H1 (cell line): ENCODE data around the gene PHACTR1. TPM values are rescaled to one million over a fixed set of nuclear protein-coding genes. Genes with fewer than 3 reads are reported as not detected.

Experiments
- CTCF ChIA-PET: fragments of 300-600 bp; sonication (Branson Sonifier 250); formaldehyde crosslinking; loops from one replicate; lab custom pipeline; 2021; ENCODE audit not compliant: partially characterized antibody; lab: Charles Lee
- POLR2A ChIA-PET: fragments of 300-600 bp; sonication (Branson Sonifier 250); formaldehyde crosslinking; loops from one replicate; lab custom pipeline; 2021; ENCODE audit warnings: inconsistent platforms; ENCODE audit not compliant: partially characterized antibody; lab: Charles Lee
- DNase-seq, 2 experiments: peaks; one replicate each; pipeline versions ENCODE4 v3.0.0 to v3.0.0-alpha.2; 2010 to 2022; ENCODE audit warnings: low spot score in 2 of 2, low read depth in 1 of 2, mixed read lengths in 1 of 2
- FAIRE-seq: peaks from 2 replicates; lab custom pipeline; 2011; peaks lifted over from hg19 to GRCh38; lab: Jason Lieb, UNC
- H2AFZ ChIP-seq: 2 replicates; pipeline ENCODE4 v1.8.1; 2012; ENCODE audit warnings: low read length, inconsistent platforms
- H2AK5ac ChIP-seq: 2 replicates; pipeline ENCODE4 v1.6.1; 2013; ENCODE audit warnings: low read depth, low read length
- H2BK120ac ChIP-seq: replicated peaks from 2 replicates; pipeline ENCODE3; 2013; ENCODE audit warnings: low read depth, low read length, inconsistent platforms
- H2BK12ac ChIP-seq: 2 replicates; pipeline ENCODE4 v1.6.1; 2013; ENCODE audit warnings: low read depth, low read length
- H2BK15ac ChIP-seq: 2 replicates; pipeline ENCODE4 v1.6.1; 2013; ENCODE audit warnings: low read length
- H2BK20ac ChIP-seq: 2 replicates; pipeline ENCODE4 v1.6.1; 2013; ENCODE audit warnings: low read length
- H2BK5ac ChIP-seq: 2 replicates; pipeline ENCODE4 v1.6.1; 2013; ENCODE audit warnings: low read depth, low read length
- H3K14ac ChIP-seq: 2 replicates; pipeline ENCODE4 v1.6.1; 2013; ENCODE audit warnings: inconsistent platforms; ENCODE audit not compliant: insufficient read length
- H3K18ac ChIP-seq: 2 replicates; pipeline ENCODE4 v1.6.1; 2013; ENCODE audit warnings: low read length; ENCODE audit errors: extremely low read depth
- H3K23ac ChIP-seq: 2 replicates; pipeline ENCODE4 v1.6.1; 2013; ENCODE audit warnings: inconsistent platforms; ENCODE audit not compliant: insufficient read length
- H3K23me2 ChIP-seq: 2 replicates; pipeline ENCODE4 v1.6.1; 2013; ENCODE audit warnings: low read depth, low read length
- H3K27ac ChIP-seq: 2 replicates; pipeline ENCODE4 v1.6.1; 2011; ENCODE audit warnings: low read depth, low read length, inconsistent platforms
- H3K27me3 ChIP-seq, 4 experiments: replicated peaks in 1 of 4; 1 replicate in 1 of 4; 2 replicates in 3 of 4; pipeline versions ENCODE4 v1.6.1 to v1.8.1; 2011 to 2013; ENCODE audit warnings: low read length in 3 of 4, mild to moderate bottlenecking in 3 of 4, inconsistent platforms in 2 of 4, mixed read lengths in 2 of 4, moderate library complexity in 1 of 4; ENCODE audit not compliant: control insufficient read depth in 3 of 4, insufficient read depth in 3 of 4; ENCODE audit errors: extremely low read depth in 1 of 4
- H3K36me3 ChIP-seq, 4 experiments: 2 replicates each; pipeline versions ENCODE4 v1.6.1 to v1.8.1; 2011 to 2013; ENCODE audit warnings: mild to moderate bottlenecking in 4 of 4, low read length in 3 of 4, moderate library complexity in 2 of 4, control low read depth in 1 of 4, inconsistent platforms in 1 of 4; ENCODE audit not compliant: insufficient read depth in 4 of 4, control insufficient read depth in 2 of 4
- H3K4ac ChIP-seq: replicated peaks from 2 replicates; pipeline ENCODE3; 2013; ENCODE audit warnings: low read length, low read depth, mixed read lengths, inconsistent platforms; ENCODE audit not compliant: insufficient read length
- H3K4me1 ChIP-seq, 4 experiments: replicated peaks in 1 of 4; 1 replicate in 1 of 4; 2 replicates in 3 of 4; pipeline versions ENCODE4 v1.6.1 to v1.8.1; 2011 to 2013; ENCODE audit warnings: low read length in 3 of 4, inconsistent platforms in 2 of 4, mixed read lengths in 1 of 4; ENCODE audit not compliant: insufficient read depth in 4 of 4, control insufficient read depth in 3 of 4
- H3K4me2 ChIP-seq, 2 experiments: 2 replicates each; pipeline versions ENCODE4 v1.6.1 to v1.8.1; 2011 to 2013; ENCODE audit warnings: low read depth in 2 of 2, low read length in 2 of 2, control low read depth in 1 of 2, inconsistent platforms in 1 of 2, mild to moderate bottlenecking in 1 of 2; ENCODE audit not compliant: insufficient read depth in 1 of 2
- H3K4me3 ChIP-seq, 4 experiments: fragments of 200-600, 300-600 bp in 1 of 4; sonication (generic), shearing (Covaris generic), sonication (Bioruptor Twin) in 1 of 4; 2 replicates each; pipeline versions ENCODE4 v1.5.1 to v1.8.1; 2011 to 2016; ENCODE audit warnings: low read length in 4 of 4, low read depth in 3 of 4, control low read depth in 2 of 4, inconsistent platforms in 2 of 4, mild to moderate bottlenecking in 2 of 4, mixed read lengths in 1 of 4, moderate library complexity in 1 of 4; ENCODE audit not compliant: insufficient read depth in 2 of 4; ENCODE audit errors: extremely low read depth in 1 of 4
- H3K56ac ChIP-seq: replicated peaks from 2 replicates; pipeline ENCODE3; 2013; ENCODE audit warnings: low read depth, mild to moderate bottlenecking, mixed read lengths, low read length, inconsistent platforms; ENCODE audit not compliant: insufficient read length
- H3K79me1 ChIP-seq: 2 replicates; pipeline ENCODE4 v1.6.1; 2013; ENCODE audit warnings: low read depth, low read length, control low read depth
- H3K79me2 ChIP-seq, 2 experiments: 2 replicates each; pipeline versions ENCODE4 v1.6.1 to v1.8.1; 2012 to 2013; ENCODE audit warnings: low read length in 2 of 2, mild to moderate bottlenecking in 2 of 2, inconsistent platforms in 1 of 2; ENCODE audit not compliant: insufficient read depth in 2 of 2, control insufficient read depth in 1 of 2
- H3K9ac ChIP-seq, 4 experiments: replicated peaks in 1 of 4; 1 replicate in 1 of 4; 2 replicates in 3 of 4; pipeline versions ENCODE4 v1.6.1 to v1.8.1; 2011 to 2013; ENCODE audit warnings: low read depth in 3 of 4, low read length in 3 of 4, control low read depth in 2 of 4, mild to moderate bottlenecking in 2 of 4, moderate library complexity in 2 of 4, inconsistent platforms in 1 of 4; ENCODE audit errors: extremely low read depth in 1 of 4
- H3K9me3 ChIP-seq, 2 experiments: 2 replicates each; pipeline versions ENCODE4 v1.6.1 to v1.8.1; 2012 to 2013; ENCODE audit warnings: mild to moderate bottlenecking in 2 of 2, moderate library complexity in 2 of 2, control low read depth in 1 of 2, inconsistent platforms in 1 of 2, low read depth in 1 of 2, low read length in 1 of 2, mixed read lengths in 1 of 2; ENCODE audit not compliant: insufficient read depth in 2 of 2
- H4K20me1 ChIP-seq, 2 experiments: replicated peaks in 1 of 2; 2 replicates each; pipeline versions ENCODE3 to v1.8.1; 2011 to 2013; ENCODE audit warnings: inconsistent platforms in 2 of 2, low read length in 2 of 2, mild to moderate bottlenecking in 1 of 2; ENCODE audit not compliant: insufficient read depth in 2 of 2, control insufficient read depth in 1 of 2
- H4K5ac ChIP-seq: 2 replicates; pipeline ENCODE4 v1.6.1; 2013; ENCODE audit warnings: low read length, low read depth, mixed read lengths, inconsistent platforms; ENCODE audit not compliant: insufficient read length
- H4K8ac ChIP-seq: 2 replicates; pipeline ENCODE4 v1.8.0; 2013; ENCODE audit warnings: mild to moderate bottlenecking, moderate library complexity, low read length, inconsistent platforms; ENCODE audit not compliant: insufficient read depth; ENCODE audit errors: extremely low read depth
- H4K91ac ChIP-seq: replicated peaks from 2 replicates; pipeline ENCODE3; 2013; ENCODE audit warnings: low read length, mixed read lengths, inconsistent platforms; ENCODE audit not compliant: insufficient read length
- ATF2 ChIP-seq: IDR thresholded peaks from 2 replicates; pipeline ENCODE4 v1.6.1; 2012; ENCODE audit warnings: low read length, inconsistent platforms
- EP300 ChIP-seq, 2 experiments: IDR thresholded peaks; 1 replicate in 1 of 2; 2 replicates in 1 of 2; pipeline ENCODE4 v1.6.1; 2011 to 2012; ENCODE audit warnings: low read depth in 2 of 2, low read length in 2 of 2, mild to moderate bottlenecking in 2 of 2, borderline replicate concordance in 1 of 2, inconsistent platforms in 1 of 2, moderate library complexity in 1 of 2
- FOSL1 ChIP-seq: IDR thresholded peaks from 2 replicates; pipeline ENCODE4 v1.6.1; 2011; ENCODE audit warnings: mild to moderate bottlenecking, low read depth, low read length, moderate library complexity; ENCODE audit not compliant: insufficient read depth
- WGBS, 2 experiments: shearing (Covaris generic) in 1 of 2; methylation state at CpG; one replicate each; pipeline versions ENCODE4 v1.1.6 to v1.1.7; 2013 to 2015; ENCODE audit warnings: low lambda C conversion rate in 2 of 2, mixed read lengths in 2 of 2, inconsistent platforms in 1 of 2, low coverage in 1 of 2, missing lambda C conversion rate in 1 of 2; ENCODE audit not compliant: insufficient replicate concordance in 2 of 2, insufficient coverage in 1 of 2, insufficient read length in 1 of 2; ENCODE audit errors: extremely low coverage in 1 of 2, missing lambda C conversion rate in 1 of 2; 5-methylcytosine and 5-hydroxymethylcytosine counted together
- polyA plus RNA-seq, 7 experiments: library from polyadenylated mRNA; depleted of rRNA in 3 of 7; stranded (reverse) in 5 of 7; unstranded in 2 of 7; fragments of >200 nt in 5 of 7; fragments of 200-250 nt in 2 of 7; gene quantifications; 1 replicate in 5 of 7; 2 replicates in 1 of 7; 4 replicates in 1 of 7; pipeline versions ENCODE4 v1.2.1 to v1.2.3, GENCODE V29; 2011 to 2013; ENCODE audit warnings: missing spikeins in 2 of 7, mixed read lengths in 2 of 7
- total RNA-seq: library from RNA; stranded (reverse); fragmentation: NEBNext Ultra II Directional; extraction: Animal tissue kit (Norgen Biotek cat#: 25700); gene quantifications from 2 replicates; pipeline ENCODE4 v1.2.1, GENCODE V29; 2021

The PHACTR1 gene
- total and polyA plus RNA-seq, 2 of the 8 experiments (the other 6 are each of a cell fraction or from before 2014, with no cell fraction given): 3.9 to 17.1 TPM

- ChIA-PET POLR2A (no interaction called here), CTCF (interaction anchor here (1.1 to 1.6 kb wide), 2 partner anchors 11 to 12 kb away, joined by 3 to 4 read pairs; no protein-coding TSS in a partner anchor)
- H4K91ac ChIP-seq: no peak overlapping the region
- H3K4me3 ChIP-seq: no peak overlapping the region
- H3K9me3 ChIP-seq: no peaks in the 10 kb centered on the region; a peak in 1 of 4 replicates
- no peak overlapping the region for H2BK15ac ChIP-seq
- H4K8ac ChIP-seq: no peak overlapping the region
- no peak overlapping the region for H3K9ac ChIP-seq
- H4K5ac ChIP-seq: no peak overlapping the region
- H3K23ac ChIP-seq: no peak overlapping the region
- 84% methylated on average over 2 of the region's 2 CpGs; no CpG with 5 or more reads in 1 of the 2 experiments for WGBS, 2 experiments
- no peak overlapping the region for H3K14ac ChIP-seq
- H3K23me2 ChIP-seq: no peaks in the 10 kb centered on the region; the same call in 1 of the 2 replicates
- no peak for TF ChIP-seq FOSL1
- no peak for TF ChIP-seq ATF2
- no peak for TF ChIP-seq EP300 (IDR thresholded peaks at IDR 0.05; ENCODE audit: borderline replicate concordance in 1 of 2, low read depth in 2 of 2, low read length in 2 of 2)
- FAIRE-seq (no peak), DNase-seq (no peak)
- no peaks in the 10 kb centered on the region for H3K27me3 ChIP-seq
- no peak overlapping the region for H2BK5ac ChIP-seq
- H3K79me2 ChIP-seq: no peaks in the 10 kb centered on the region
- H3K4ac ChIP-seq: no peak overlapping the region
- no peak overlapping the region for H3K56ac ChIP-seq
- H3K36me3 ChIP-seq: no peaks in the 10 kb centered on the region
- no peak overlapping the region for H2AFZ ChIP-seq
- H2BK20ac ChIP-seq: no peak overlapping the region
- H2BK120ac ChIP-seq: no peak overlapping the region
- H3K79me1 ChIP-seq: no peaks in the 10 kb centered on the region; the same call in 1 of the 2 replicates
- no peak overlapping the region for H3K18ac ChIP-seq
- H3K4me2 ChIP-seq: no peak overlapping the region
- H2AK5ac ChIP-seq: no peak overlapping the region
- H2BK12ac ChIP-seq: no peak overlapping the region
- 0 out of 7 replicates have a peak, but pooled peaks cover 0 to 1% (median 0%) of the 10 kb centered on the region in 4 experiments for H3K4me1 ChIP-seq
- H4K20me1 ChIP-seq: no peaks in the 10 kb centered on the region
- H3K27ac ChIP-seq: no peak overlapping the region
Measured at GRCh38 chr6:12813321-12813720, 96.8 kb downstream of the PHACTR1 start.
